Small intestine (tissue), 7 donors: ENCODE results near the gene NOTCH2. TPM values are rescaled to one million over a fixed set of nuclear protein-coding genes. Genes with fewer than 3 reads are reported as not detected.
"Not testable (repeated sequence)": the region's sequence is repeated elsewhere in the genome, so short reads cannot be mapped to it uniquely, and the experiment has no call there.

ENCODE experiments used
- DNase-seq, 2 donors: peaks; one replicate each; pipeline versions ENCODE4 v3.0.0 to v3.0.0-alpha.2; 2013
- FAIRE-seq: peaks from 2 replicates; lab custom pipeline; 2012; peaks lifted over from hg19 to GRCh38; lab: Jason Lieb, UNC
- H3K27ac ChIP-seq, 3 donors: one replicate each; pipeline ENCODE4 v1.5.1; 2013; ENCODE audit warnings: low read length in 2 of 3, mild to moderate bottlenecking in 2 of 3, control low read depth in 1 of 3, inconsistent platforms in 1 of 3, low read depth in 1 of 3, moderate library complexity in 1 of 3
- H3K27me3 ChIP-seq, 3 donors: one replicate each; pipeline ENCODE4 v1.6.1; 2013; ENCODE audit warnings: low read length in 3 of 3, inconsistent platforms in 1 of 3; ENCODE audit not compliant: control insufficient read depth in 3 of 3, insufficient read depth in 3 of 3
- H3K36me3 ChIP-seq, 3 donors: one replicate each; pipeline ENCODE4 v1.6.1; 2013; ENCODE audit warnings: low read length in 3 of 3, inconsistent platforms in 1 of 3, low read depth in 1 of 3, mild to moderate bottlenecking in 1 of 3, moderate library complexity in 1 of 3; ENCODE audit not compliant: control insufficient read depth in 3 of 3, insufficient read depth in 2 of 3
- H3K4me1 ChIP-seq, 3 donors: one replicate each; pipeline ENCODE4 v1.6.1; 2013; ENCODE audit warnings: low read length in 2 of 3, inconsistent platforms in 1 of 3, low read depth in 1 of 3, mild to moderate bottlenecking in 1 of 3, moderate library complexity in 1 of 3; ENCODE audit not compliant: control insufficient read depth in 3 of 3, insufficient read depth in 2 of 3
- H3K4me3 ChIP-seq, 3 donors: one replicate each; pipeline ENCODE4 v1.5.1; 2013; ENCODE audit warnings: low read length in 3 of 3, control low read depth in 1 of 3, inconsistent platforms in 1 of 3, low read depth in 1 of 3, mild to moderate bottlenecking in 1 of 3, moderate library complexity in 1 of 3
- H3K9me3 ChIP-seq, 2 donors: one replicate each; pipeline ENCODE4 v1.6.1; 2013; ENCODE audit warnings: low read depth in 1 of 2, low read length in 1 of 2; ENCODE audit not compliant: control insufficient read depth in 2 of 2, insufficient read depth in 1 of 2
- WGBS, 3 donors: extraction: QIAGEN DNeasy Blood & Tissue Kit; methylation state at CpG; one replicate each; pipeline ENCODE4 v1.1.7; 2013; 5-methylcytosine and 5-hydroxymethylcytosine counted together
- polyA plus RNA-seq, 4 donors: library from polyadenylated mRNA; stranded (reverse) in 3 of 4; unstranded in 1 of 4; fragments of 200-250 nt in 3 of 4; fragments of 120-200 nt in 1 of 4; gene quantifications; one replicate each; pipeline versions ENCODE4 v1.2.1 to v1.2.3, GENCODE V29; 2013
- donor health status: healthy with polysubstance abuse.
- donor health status: control.
- donor health status: control.
- donor health status: Bipolar disorder and iron deficiency.
- donor health status: healthy.

The NOTCH2 gene
- polyA plus RNA-seq, 4 donors = 0.54 to 19.2 (median 4.5) TPM

DNA sequence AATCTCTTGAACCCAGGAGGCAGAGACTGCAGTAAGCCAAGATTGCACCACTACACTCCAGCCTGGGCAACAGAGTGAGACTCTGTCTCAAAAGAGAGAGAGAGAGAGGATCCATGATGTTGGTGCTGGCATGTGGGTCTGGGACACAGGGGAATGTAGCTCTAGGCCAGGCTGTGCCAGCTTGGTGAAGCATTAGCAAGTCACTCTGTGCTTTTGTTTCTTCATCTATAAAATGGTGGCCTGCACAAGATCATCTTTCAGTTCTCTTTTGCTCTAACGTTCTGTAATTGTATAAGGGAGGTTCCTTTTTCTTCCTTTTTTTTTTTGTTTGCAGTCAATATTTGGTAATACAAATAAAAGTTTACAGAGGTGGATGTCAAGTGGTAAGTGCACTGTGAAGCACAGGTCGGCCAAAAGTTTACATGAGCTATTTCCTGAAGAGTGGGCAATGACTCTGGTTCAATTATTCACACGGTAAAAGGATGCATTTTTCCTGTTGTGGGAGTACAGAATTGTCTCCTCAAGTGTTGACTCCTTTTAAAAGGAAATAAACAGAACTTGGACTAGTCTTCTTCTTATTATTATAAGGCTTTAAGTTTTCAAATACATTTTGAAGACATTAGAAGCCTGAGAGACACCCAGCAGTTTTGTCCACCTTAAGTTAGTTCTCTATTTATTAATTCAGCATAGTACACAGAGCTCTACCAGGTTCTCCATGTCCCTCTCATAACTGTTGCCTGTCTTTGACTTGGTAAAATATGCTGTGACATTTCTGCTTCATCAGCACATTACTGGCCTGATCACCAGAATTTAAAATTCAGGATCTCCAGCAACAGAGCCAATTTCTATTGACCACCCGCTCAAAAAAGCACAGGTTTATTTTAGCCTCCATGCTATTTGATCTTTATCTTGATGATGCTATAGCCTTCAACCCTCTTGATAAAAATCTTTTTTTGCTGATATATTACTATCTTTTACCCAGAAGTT is 23.1 kb upstream of the NOTCH2 start:
- not testable (repeated sequence) for FAIRE-seq
- 47 to 74% (median 60%) methylated on average over 3 to 4 of the region's 4 CpGs for WGBS, 3 donors

DNA sequence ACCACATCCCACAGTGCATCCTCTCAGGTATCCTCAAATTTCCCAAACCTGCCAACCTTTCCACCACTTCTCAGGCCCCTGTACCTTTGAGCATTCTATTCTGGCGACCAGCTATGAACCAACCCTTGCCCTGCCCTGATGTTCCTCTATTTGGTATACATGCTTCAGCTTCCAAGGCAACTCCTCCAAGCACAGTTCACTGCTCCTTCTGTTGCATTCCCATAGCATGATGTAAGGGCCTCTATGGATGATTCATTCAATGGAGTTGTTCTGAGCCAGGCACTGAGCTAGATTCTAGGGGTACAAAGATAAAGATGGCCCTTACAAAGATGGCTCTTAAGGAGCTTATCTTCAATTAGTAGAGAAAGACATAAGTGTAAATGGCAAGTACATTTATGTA is 21.4 kb upstream of the NOTCH2 start:
- H3K4me3 ChIP-seq, H3K27me3 ChIP-seq, H3K27ac ChIP-seq, H3K36me3 ChIP-seq, DNase-seq, H3K9me3 ChIP-seq, H3K4me1 ChIP-seq, FAIRE-seq: not testable (repeated sequence)
- WGBS, 3 donors = no CpG with 5 or more reads among the region's 1 CpG

More for the DNA sequence above, 23.1 kb upstream of the NOTCH2 start:
- H3K27ac ChIP-seq, H3K27me3 ChIP-seq, H3K4me3 ChIP-seq, H3K9me3 ChIP-seq, DNase-seq, H3K36me3 ChIP-seq, H3K4me1 ChIP-seq: not testable (repeated sequence)

DNA sequence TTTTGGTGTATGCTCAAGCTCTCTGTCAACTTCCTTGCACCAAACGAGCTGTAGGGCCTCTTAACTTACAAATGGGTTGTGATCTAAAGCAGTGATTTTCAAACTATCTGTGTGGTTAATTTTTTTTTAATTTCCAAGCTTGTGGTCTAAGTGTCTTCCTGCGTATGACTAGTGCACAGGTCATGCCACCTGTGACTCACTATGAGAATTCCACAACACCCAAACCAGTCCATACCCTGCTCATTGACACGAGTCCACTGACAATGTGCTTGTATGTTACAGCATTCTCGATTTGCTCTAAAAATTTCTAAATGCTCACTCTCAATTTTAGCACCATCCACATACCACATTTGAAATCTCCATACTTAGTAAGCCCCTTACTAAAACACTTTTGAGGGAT is 18.5 kb upstream of the NOTCH2 start:
- not testable (repeated sequence) for H3K27me3 ChIP-seq, H3K36me3 ChIP-seq, H3K27ac ChIP-seq, FAIRE-seq, H3K4me3 ChIP-seq, H3K4me1 ChIP-seq, H3K9me3 ChIP-seq, DNase-seq
- 68 to 79% (median 70%) methylated on average over 3 of the region's 4 CpGs for WGBS, 3 donors

DNA sequence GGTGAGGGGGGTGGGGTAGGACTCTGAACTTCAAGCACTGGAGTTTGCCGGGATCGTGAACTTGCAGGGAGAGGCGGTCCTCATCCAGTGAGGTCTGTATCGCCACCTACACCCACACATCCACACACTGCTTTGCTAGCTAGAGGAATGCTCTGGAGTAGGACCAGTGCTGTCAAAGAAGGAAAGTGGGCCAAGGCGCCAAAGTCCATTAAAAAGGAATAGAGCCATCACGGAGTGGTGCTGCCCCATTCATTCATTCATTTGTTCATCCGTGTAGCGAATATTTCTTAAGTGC is 405 bp upstream of the NOTCH2 start:
- not testable (repeated sequence) for H3K4me1 ChIP-seq, FAIRE-seq, DNase-seq, H3K27me3 ChIP-seq, H3K36me3 ChIP-seq, H3K9me3 ChIP-seq, H3K27ac ChIP-seq, H3K4me3 ChIP-seq
- WGBS, 3 donors = no CpG with 5 or more reads among the region's 8 CpGs

DNA sequence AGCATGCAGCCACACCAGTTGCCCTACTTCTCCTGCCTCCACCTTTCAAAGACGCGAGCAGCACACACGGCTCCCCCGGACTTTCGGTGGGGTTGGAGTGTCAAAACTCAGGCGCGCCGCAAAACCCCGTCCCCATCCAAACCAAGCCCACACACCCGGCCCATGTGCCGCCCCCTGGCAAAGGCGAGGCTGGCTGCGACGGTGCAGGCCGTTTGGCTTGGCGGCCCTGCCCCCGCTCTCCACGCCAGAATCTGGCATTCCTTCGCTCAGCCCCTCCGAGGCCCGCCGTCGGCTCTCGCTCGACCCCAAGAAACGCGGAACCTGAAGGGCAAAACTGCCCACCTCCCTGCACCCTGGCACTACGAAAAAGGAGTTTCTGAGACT is 787 bp downstream of the NOTCH2 start:
- H3K9me3 ChIP-seq, FAIRE-seq, H3K27me3 ChIP-seq, H3K4me1 ChIP-seq, DNase-seq, H3K36me3 ChIP-seq: not testable (repeated sequence)
- Histone ChIP-seq H3K27ac (peak overlapping the region in 1 of 3 donors; percentile 38), H3K4me3 (peak overlapping the region; percentile 41 to 53 (median 48))
- 0% methylated on average over 6 to 18 of the region's 28 CpGs for WGBS, 3 donors

DNA sequence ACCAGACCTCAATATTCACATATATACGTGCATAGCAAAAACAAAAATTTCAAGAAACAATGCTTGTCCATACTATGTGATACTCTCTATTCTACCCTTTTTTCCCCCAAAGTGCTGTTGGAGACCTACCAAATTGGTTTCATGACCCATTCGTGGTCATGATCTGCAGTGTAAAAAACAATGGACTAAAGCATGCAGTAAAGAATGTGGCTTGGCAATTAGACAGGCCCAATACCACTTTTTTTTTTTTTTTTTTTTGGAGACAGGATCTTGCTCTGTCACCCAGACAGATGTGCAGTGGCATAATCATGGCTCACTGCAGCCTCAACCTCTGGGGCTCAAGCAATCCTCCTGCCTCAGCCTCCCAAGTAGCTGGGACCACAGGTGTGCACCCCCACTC is 21.3 kb downstream of the NOTCH2 start:
- WGBS, 3 donors = 81 to 85% (median 82%) methylated on average over 1 of the region's 2 CpGs
- not testable (repeated sequence) for FAIRE-seq, H3K27me3 ChIP-seq, H3K4me1 ChIP-seq, DNase-seq, H3K36me3 ChIP-seq, H3K27ac ChIP-seq, H3K4me3 ChIP-seq, H3K9me3 ChIP-seq

DNA sequence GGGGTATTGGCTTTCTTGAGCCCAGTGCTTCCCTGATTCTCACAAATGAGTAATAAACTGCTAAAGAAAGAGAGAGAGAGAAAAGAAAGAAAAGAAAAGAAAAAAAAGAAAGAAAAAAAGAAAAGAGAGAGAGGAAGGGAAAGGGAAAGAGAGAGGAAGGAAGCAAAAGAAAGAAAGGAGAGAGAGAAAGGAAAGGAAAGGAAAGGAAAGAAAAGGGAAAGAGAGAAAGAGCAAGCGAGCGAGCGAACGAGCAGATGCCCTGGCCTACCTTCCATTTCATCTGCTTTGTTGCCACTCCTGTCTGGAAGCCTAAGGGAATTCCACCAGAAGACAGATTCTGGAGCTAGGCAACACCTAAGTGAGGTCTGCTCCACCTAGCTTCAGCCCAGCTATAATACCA is 27.7 kb downstream of the NOTCH2 start:
- H3K27ac ChIP-seq, H3K4me3 ChIP-seq, H3K9me3 ChIP-seq, H3K27me3 ChIP-seq, FAIRE-seq, H3K4me1 ChIP-seq, H3K36me3 ChIP-seq, DNase-seq: not testable (repeated sequence)
- 94 to 100% (median 100%) methylated on average over 4 of the region's 4 CpGs for WGBS, 3 donors

DNA sequence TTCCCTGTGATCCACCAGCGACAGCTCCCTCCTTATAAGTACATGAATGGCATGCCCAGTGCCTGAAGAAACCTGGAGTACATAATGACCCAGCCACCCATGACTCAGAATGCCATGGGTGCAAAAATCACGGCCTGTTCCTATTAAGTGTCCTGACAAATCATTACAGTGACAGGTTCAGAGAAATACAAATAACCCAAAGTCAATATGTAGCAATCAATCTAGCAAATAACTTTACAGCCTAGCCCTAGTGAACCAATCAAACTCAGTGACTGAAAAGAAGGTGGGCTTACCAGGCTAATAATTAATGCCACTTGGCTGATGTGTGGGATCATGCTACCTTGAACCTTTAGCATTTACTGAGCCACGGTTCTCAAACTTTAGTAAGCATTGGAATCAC is 37.2 kb downstream of the NOTCH2 start:
- WGBS, 3 donors = 25 to 58% (median 29%) methylated on average over 2 of the region's 3 CpGs

More for the DNA sequence above, 37.2 kb downstream of the NOTCH2 start:
- H3K27ac ChIP-seq = peak overlapping the region in 1 of 3 donors; percentile 38
- not testable (repeated sequence) for DNase-seq, FAIRE-seq, H3K4me1 ChIP-seq, H3K27me3 ChIP-seq, H3K4me3 ChIP-seq, H3K36me3 ChIP-seq, H3K9me3 ChIP-seq
